ENCODE measurements around the gene EFNA5. TPM values are rescaled to one million over a fixed set of nuclear protein-coding genes. Genes with fewer than 3 reads are reported as not detected.

The EFNA5 gene
- total and polyA plus RNA-seq, 2 donors: 1.7 to 3.6 TPM

DNA sequence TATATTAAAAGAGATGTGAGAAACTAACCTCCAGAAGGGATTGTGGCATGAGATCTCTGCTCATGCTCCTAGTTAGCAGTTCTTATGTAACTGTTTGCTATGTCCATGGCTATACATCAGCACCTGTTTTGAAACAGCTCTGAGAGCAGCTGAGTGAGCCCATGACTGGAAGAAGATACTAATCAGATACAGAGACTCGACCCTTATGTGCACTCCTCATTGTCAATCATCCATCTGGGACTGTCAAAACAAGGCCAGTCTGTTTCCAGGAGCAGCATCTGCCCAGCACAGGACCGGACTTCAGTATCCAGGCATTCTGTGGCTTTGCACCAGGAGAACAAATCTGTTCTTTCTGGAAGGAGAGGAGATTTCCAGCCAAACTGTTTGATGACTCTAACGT is 77.7 kb downstream of the EFNA5 start:
- no peak for DNase-seq (ENCODE audit: low read depth in 6 of 9, low spot score in 9 of 9)
- H3K36me3 ChIP-seq (ENCODE audit: control insufficient read depth in 2 of 2, insufficient read depth in 2 of 2, low read length in 1 of 2): no peaks in the 10 kb centered on the region
- no peaks in the 10 kb centered on the region for H3K27me3 ChIP-seq (ENCODE audit: control insufficient read depth in 2 of 2, insufficient read depth in 1 of 2, low read length in 1 of 2)
- H3K4me3 ChIP-seq (ENCODE audit: low read length in 2 of 2): no peak overlapping the region
- H3K4me1 ChIP-seq (ENCODE audit: control insufficient read depth in 2 of 2, insufficient read depth in 2 of 2, low read length in 2 of 2): no peaks in the 10 kb centered on the region
- no peaks in the 10 kb centered on the region for H3K9me3 ChIP-seq (ENCODE audit: control insufficient read depth in 2 of 2, insufficient read depth in 1 of 2, low read length in 1 of 2)
- no peak overlapping the region for H3K27ac ChIP-seq (ENCODE audit: low read depth in 1 of 2, low read length in 1 of 2)
- 87% methylated on average over 3 of the region's 3 CpGs for WGBS

DNA sequence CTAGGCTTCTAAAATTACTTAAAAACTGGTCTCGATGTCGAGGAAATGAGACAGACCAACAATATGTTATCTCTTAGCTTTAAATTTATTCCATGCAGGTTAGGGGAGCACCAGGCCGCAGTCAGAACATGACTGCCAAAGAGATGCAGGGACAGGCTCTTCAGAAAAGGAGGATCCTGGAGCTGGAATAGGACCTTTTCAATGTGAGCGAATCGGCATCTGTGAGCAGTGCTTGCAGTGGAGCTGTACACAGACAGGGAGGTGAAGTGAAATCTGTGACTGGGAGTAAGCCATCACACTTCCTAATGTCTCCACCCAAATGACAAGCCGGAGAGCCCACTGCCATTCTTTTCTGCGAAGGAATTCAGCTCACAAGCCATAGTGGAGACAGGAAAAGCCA is 78.2 kb downstream of the EFNA5 start:
- no peak for DNase-seq (ENCODE audit: low read depth in 6 of 9, low spot score in 9 of 9)
- WGBS: 94% methylated on average over 7 of the region's 7 CpGs
- Histone ChIP-seq H3K4me1 (ENCODE audit: control insufficient read depth in 2 of 2, insufficient read depth in 2 of 2, low read length in 2 of 2) (no peaks in the 10 kb centered on the region), H3K27me3 (ENCODE audit: control insufficient read depth in 2 of 2, insufficient read depth in 1 of 2, low read length in 1 of 2) (no peaks in the 10 kb centered on the region), H3K4me3 (ENCODE audit: low read length in 2 of 2) (no peak overlapping the region), H3K36me3 (ENCODE audit: control insufficient read depth in 2 of 2, insufficient read depth in 2 of 2, low read length in 1 of 2) (no peaks in the 10 kb centered on the region), H3K27ac (ENCODE audit: low read depth in 1 of 2, low read length in 1 of 2) (no peak overlapping the region), H3K9me3 (ENCODE audit: control insufficient read depth in 2 of 2, insufficient read depth in 1 of 2, low read length in 1 of 2) (no peaks in the 10 kb centered on the region)

DNA sequence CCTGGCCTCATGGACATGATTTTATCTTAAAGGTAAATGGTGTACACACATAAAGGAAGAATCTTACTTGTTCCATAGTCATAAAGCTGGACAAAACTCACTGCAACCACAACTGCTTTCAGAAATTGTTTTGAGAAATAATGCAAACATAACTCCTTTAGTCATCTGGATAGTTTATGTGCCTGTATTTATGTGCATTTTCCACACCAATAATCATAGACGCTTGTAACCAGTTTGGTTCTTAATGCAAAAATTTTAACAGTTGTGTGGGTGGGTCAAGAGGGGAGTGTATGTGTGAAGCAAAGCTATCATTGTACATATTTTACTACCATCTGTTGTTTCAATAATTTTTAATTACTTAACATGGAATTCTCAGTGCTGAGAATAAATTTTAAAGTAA is 80.1 kb downstream of the EFNA5 start:
- 99% methylated on average over 1 of the region's 1 CpG for WGBS
- no peak for DNase-seq (ENCODE audit: low read depth in 6 of 9, low spot score in 9 of 9)

DNA sequence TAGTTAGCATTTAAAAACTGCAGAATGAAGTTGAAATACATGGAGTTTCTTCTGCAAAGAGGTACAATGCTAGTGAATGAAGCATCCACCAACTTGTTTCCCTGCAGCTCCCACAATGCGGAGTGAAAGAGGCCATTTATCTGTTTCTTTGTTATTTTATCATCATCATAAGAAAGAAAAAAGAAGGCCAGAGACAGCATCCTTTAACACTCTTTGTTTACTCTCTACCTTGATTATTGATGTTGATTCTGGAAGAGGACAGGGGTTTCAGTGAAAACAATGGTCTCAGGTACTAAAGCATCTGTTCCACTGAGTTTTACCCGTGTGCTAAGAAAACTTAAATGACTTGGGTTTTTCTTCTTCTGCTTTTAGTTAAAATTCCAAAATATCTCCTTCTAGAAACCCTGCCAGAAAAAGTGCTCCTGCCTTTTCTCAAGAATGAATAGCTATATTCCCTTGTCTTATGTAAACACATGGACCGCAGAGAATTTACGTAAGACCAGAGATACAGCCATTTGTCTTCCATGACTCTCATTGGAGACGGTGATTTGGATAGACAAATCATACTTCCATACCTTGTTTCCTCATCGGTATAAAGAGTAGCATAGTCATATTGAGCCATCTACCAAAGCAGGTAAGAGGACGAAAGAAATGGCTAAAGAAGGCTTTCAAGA is 81.1 kb downstream of the EFNA5 start:
- Histone ChIP-seq H3K27ac (ENCODE audit: low read depth in 1 of 2, low read length in 1 of 2) (no peak overlapping the region), H3K36me3 (ENCODE audit: control insufficient read depth in 2 of 2, insufficient read depth in 2 of 2, low read length in 1 of 2) (no peaks in the 10 kb centered on the region), H3K4me1 (ENCODE audit: control insufficient read depth in 2 of 2, insufficient read depth in 2 of 2, low read length in 2 of 2) (no peaks in the 10 kb centered on the region), H3K9me3 (ENCODE audit: control insufficient read depth in 2 of 2, insufficient read depth in 1 of 2, low read length in 1 of 2) (no peaks in the 10 kb centered on the region), H3K4me3 (ENCODE audit: low read length in 2 of 2) (no peak overlapping the region), H3K27me3 (ENCODE audit: control insufficient read depth in 2 of 2, insufficient read depth in 1 of 2, low read length in 1 of 2) (no peaks in the 10 kb centered on the region)
- WGBS: 96% methylated on average over 7 of the region's 7 CpGs
- DNase-seq (ENCODE audit: low read depth in 6 of 9, low spot score in 9 of 9): no peak

More for the DNA sequence above, 80.1 kb downstream of the EFNA5 start:
- H3K27me3 ChIP-seq (ENCODE audit: control insufficient read depth in 2 of 2, insufficient read depth in 1 of 2, low read length in 1 of 2): no peaks in the 10 kb centered on the region
- H3K9me3 ChIP-seq (ENCODE audit: control insufficient read depth in 2 of 2, insufficient read depth in 1 of 2, low read length in 1 of 2): no peaks in the 10 kb centered on the region
- no peak overlapping the region for H3K27ac ChIP-seq (ENCODE audit: low read depth in 1 of 2, low read length in 1 of 2)
- H3K4me1 ChIP-seq (ENCODE audit: control insufficient read depth in 2 of 2, insufficient read depth in 2 of 2, low read length in 2 of 2): no peaks in the 10 kb centered on the region
- H3K4me3 ChIP-seq (ENCODE audit: low read length in 2 of 2): no peak overlapping the region
- H3K36me3 ChIP-seq (ENCODE audit: control insufficient read depth in 2 of 2, insufficient read depth in 2 of 2, low read length in 1 of 2): no peaks in the 10 kb centered on the region

DNA sequence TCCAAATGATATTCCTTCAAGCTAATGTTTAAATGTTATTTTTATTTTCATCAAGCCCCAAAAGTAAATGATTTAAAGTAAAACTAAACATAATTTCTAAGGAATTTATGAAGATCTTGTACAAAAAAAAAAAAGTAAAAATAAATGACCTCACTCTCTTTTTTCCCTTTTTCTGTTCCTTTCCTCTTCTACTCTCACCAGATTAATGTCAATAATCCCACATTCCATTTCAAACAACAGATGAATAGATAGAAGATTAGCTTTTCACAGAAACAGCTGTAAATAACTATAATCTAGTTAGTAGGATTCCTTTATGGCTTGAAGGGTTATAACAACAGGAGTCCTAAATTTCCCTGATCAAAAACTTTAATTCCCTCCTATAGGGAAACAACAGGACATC is 88.1 kb downstream of the EFNA5 start:
- Histone ChIP-seq H3K27ac (ENCODE audit: low read depth in 1 of 2, low read length in 1 of 2) (no peak overlapping the region), H3K4me1 (ENCODE audit: control insufficient read depth in 2 of 2, insufficient read depth in 2 of 2, low read length in 2 of 2) (no peaks in the 10 kb centered on the region), H3K4me3 (ENCODE audit: low read length in 2 of 2) (no peak overlapping the region), H3K9me3 (ENCODE audit: control insufficient read depth in 2 of 2, insufficient read depth in 1 of 2, low read length in 1 of 2) (no peaks in the 10 kb centered on the region), H3K36me3 (ENCODE audit: control insufficient read depth in 2 of 2, insufficient read depth in 2 of 2, low read length in 1 of 2) (no peaks in the 10 kb centered on the region), H3K27me3 (ENCODE audit: control insufficient read depth in 2 of 2, insufficient read depth in 1 of 2, low read length in 1 of 2) (no peaks in the 10 kb centered on the region)
- DNase-seq (ENCODE audit: low read depth in 6 of 9, low spot score in 9 of 9): no peak

DNA sequence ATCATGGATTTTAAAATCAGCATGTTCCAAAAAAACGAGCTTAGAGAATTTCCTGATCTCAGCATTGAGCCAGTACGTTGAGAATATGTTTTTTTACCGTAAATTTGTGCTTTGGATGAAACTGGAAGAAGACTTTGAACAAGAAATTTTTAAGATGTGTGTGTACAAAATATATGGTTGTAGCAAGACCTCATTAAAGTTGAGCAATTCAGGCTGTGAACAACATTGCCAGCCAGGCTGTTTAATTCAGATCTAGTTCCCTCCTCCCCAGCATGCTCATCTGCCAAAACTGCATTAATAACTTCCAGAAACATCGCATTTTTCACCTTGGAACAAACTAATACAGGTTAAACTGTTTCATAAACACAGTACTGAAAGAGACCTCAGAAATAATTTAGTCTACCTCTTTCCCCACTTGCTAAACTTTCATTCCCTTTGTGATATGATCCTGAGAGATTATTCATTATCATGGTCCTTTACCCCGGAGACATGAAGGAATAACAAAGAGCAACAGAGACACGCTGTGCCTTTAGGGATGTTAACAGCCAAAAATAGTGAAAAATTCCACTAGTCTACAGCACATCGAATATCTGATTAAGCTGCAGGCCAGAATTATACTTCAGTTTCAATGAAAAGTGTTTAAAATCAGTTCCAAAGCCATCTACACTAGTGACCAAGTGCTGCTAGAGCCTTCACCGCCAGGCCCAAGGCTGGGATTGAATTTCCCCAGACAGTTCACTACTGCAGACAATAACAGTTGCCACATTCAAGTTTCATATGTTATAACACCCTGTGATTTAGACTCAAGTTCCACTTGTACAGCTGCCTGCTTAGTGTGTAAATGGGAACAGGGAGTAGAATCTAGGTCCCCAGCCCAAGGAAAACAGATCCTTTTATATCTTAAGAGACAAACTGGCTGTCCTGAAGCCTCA is 89.6 kb downstream of the EFNA5 start:
- no peaks in the 10 kb centered on the region for H3K4me1 ChIP-seq (ENCODE audit: control insufficient read depth in 2 of 2, insufficient read depth in 2 of 2, low read length in 2 of 2)
- H3K36me3 ChIP-seq (ENCODE audit: control insufficient read depth in 2 of 2, insufficient read depth in 2 of 2, low read length in 1 of 2): no peaks in the 10 kb centered on the region
- H3K27me3 ChIP-seq (ENCODE audit: control insufficient read depth in 2 of 2, insufficient read depth in 1 of 2, low read length in 1 of 2): no peaks in the 10 kb centered on the region
- no peak for DNase-seq (ENCODE audit: low read depth in 6 of 9, low spot score in 9 of 9)
- H3K9me3 ChIP-seq (ENCODE audit: control insufficient read depth in 2 of 2, insufficient read depth in 1 of 2, low read length in 1 of 2): no peaks in the 10 kb centered on the region
- H3K4me3 ChIP-seq (ENCODE audit: low read length in 2 of 2): no peak overlapping the region
- WGBS: 94% methylated on average over 8 of the region's 8 CpGs
- no peak overlapping the region for H3K27ac ChIP-seq (ENCODE audit: low read depth in 1 of 2, low read length in 1 of 2)

DNA sequence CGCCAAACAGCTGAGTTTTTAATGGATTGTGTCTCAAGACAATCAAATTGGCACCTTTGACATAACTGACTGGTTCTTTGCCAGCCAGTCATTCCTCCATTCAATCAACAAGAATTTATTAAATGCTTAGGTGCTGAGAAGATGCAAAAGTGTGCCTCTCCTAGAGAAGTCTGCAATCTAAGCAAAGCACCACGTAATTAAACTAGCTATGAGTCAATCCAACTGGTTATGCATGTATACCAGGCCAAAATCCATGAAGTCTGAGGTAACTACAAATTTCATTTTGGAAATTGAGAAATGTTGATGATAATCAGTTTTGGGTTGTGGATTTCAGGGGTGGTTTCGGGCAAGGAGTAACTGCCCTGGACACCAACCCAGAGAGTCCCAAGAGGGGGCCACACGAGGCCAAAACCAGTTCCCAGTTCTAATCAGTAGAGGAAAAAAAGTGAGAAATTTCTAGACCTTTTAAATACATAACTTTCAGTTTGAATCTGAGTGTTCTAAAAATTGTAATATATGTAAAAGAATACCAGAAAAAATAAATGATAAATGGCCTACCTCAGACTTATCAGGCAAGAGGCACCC is 92.6 kb downstream of the EFNA5 start:
- no peaks in the 10 kb centered on the region for H3K4me1 ChIP-seq (ENCODE audit: control insufficient read depth in 2 of 2, insufficient read depth in 2 of 2, low read length in 2 of 2)
- 95% methylated on average over 4 of the region's 4 CpGs for WGBS
- no peak for DNase-seq (ENCODE audit: low read depth in 6 of 9, low spot score in 9 of 9)
- no peaks in the 10 kb centered on the region for H3K9me3 ChIP-seq (ENCODE audit: control insufficient read depth in 2 of 2, insufficient read depth in 1 of 2, low read length in 1 of 2)
- no peaks in the 10 kb centered on the region for H3K27me3 ChIP-seq (ENCODE audit: control insufficient read depth in 2 of 2, insufficient read depth in 1 of 2, low read length in 1 of 2)
- no peak overlapping the region for H3K4me3 ChIP-seq (ENCODE audit: low read length in 2 of 2)
- H3K27ac ChIP-seq (ENCODE audit: low read depth in 1 of 2, low read length in 1 of 2): no peak overlapping the region
- H3K36me3 ChIP-seq (ENCODE audit: control insufficient read depth in 2 of 2, insufficient read depth in 2 of 2, low read length in 1 of 2): no peaks in the 10 kb centered on the region

DNA sequence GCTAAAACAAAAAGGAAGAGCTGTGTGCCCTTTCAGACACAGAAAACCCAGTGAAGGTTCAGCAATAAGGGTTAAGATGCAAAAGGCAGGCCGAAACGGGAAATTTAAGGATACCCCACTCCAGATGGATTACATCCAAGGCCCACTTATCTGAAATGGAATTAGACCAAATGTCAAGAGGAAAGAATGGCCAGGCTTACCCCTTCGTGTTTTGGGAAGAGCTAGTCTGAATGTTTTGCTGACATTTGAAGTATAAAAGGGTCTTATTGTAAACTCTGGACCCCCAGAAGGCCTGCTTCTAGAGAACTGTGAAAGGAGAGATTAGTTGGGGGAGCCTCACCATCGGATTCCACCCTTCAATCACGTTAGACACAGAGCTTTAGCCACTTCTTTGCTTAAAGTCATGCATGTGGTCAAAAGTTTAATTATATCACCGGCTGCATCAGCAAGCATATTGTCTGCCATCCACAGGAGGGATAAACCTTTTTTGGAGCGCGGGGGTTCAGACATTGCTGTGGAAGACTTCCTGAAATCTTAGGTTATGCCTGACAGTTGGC is 93.3 kb downstream of the EFNA5 start:
- Histone ChIP-seq H3K27ac (ENCODE audit: low read depth in 1 of 2, low read length in 1 of 2) (no peak overlapping the region), H3K4me1 (ENCODE audit: control insufficient read depth in 2 of 2, insufficient read depth in 2 of 2, low read length in 2 of 2) (no peaks in the 10 kb centered on the region), H3K27me3 (ENCODE audit: control insufficient read depth in 2 of 2, insufficient read depth in 1 of 2, low read length in 1 of 2) (peaks cover 0 to 5% of the 10 kb centered on the region in 2 donors), H3K4me3 (ENCODE audit: low read length in 2 of 2) (no peak overlapping the region), H3K36me3 (ENCODE audit: control insufficient read depth in 2 of 2, insufficient read depth in 2 of 2, low read length in 1 of 2) (no peaks in the 10 kb centered on the region), H3K9me3 (ENCODE audit: control insufficient read depth in 2 of 2, insufficient read depth in 1 of 2, low read length in 1 of 2) (no peaks in the 10 kb centered on the region)
- DNase-seq (ENCODE audit: low read depth in 6 of 9, low spot score in 9 of 9): no peak
- 95% methylated on average over 8 of the region's 8 CpGs for WGBS
